A549 (cell line): ENCODE results near the gene HDHD2. TPM values are rescaled to one million over a fixed set of nuclear protein-coding genes. Genes with fewer than 3 reads are reported as not detected.
A peak's percentile ranks its signal among the peaks of the same experiment; 100 is the strongest.

Experiments
- ATAC-seq, 2 experiments: fragments of 200-7000 bp in 1 of 2; fragments of >200 bp in 1 of 2; cut with Nextera tagmentation in 1 of 2; cut with Tn5 transposase in 1 of 2; 3 replicates each; pipeline versions ENCODE4 v1.8.0 to v1.9.1; 2018 to 2020; ENCODE audit warnings: mild to moderate bottlenecking in 1 of 2, moderate library complexity in 1 of 2
- CTCF ChIA-PET: fragments of 300-600 bp; sonication (Branson Sonifier 250); formaldehyde crosslinking; extraction: SDS; loops from one replicate; lab custom pipeline; 2021; ENCODE audit warnings: antibody characterized with exemption, inconsistent platforms; lab: Yijun Ruan, JAX
- POLR2A ChIA-PET: fragments of 350-600 bp; formaldehyde crosslinking; extraction: SDS; loops from one replicate; lab custom pipeline; 2021; ENCODE audit warnings: antibody characterized with exemption, inconsistent platforms; lab: Yijun Ruan, JAX
- DNase-seq, 2 experiments: peaks; one replicate each; pipeline versions ENCODE4 v3.0.0 to v3.0.0-alpha.2; 2011 to 2016; ENCODE audit warnings: low read depth in 1 of 2, low spot score in 1 of 2
- FAIRE-seq: peaks from 2 replicates; lab custom pipeline; 2011; peaks lifted over from hg19 to GRCh38; lab: Jason Lieb, UNC
- H3K27ac ChIP-seq, 2 experiments: fragments of >200 bp; sonication (Bioruptor Twin); formaldehyde crosslinking; 3 replicates each; pipeline ENCODE4 v1.5.1; 2016 to 2017
- H3K4me1 ChIP-seq: fragments of >200 bp; sonication (Bioruptor Twin); formaldehyde crosslinking; 3 replicates; pipeline ENCODE4 v1.6.1; 2016
- H3K4me2 ChIP-seq: fragments of >200 bp; sonication (Bioruptor Twin); formaldehyde crosslinking; 3 replicates; pipeline ENCODE4 v1.6.1; 2016
- H3K4me3 ChIP-seq: fragments of >200 bp; sonication (Bioruptor Twin); formaldehyde crosslinking; 3 replicates; pipeline ENCODE4 v1.5.1; 2016
- H3K9me3 ChIP-seq: fragments of >200 bp; sonication (Bioruptor Twin); formaldehyde crosslinking; 3 replicates; pipeline ENCODE4 v1.6.1; 2016
- BHLHE40 ChIP-seq: IDR thresholded peaks from 2 replicates; pipeline ENCODE4 v1.6.1; 2012; ENCODE audit warnings: low read depth, low read length, inconsistent platforms
- CBX2 ChIP-seq: fragments of 200-600 bp; sonication (generic); IDR thresholded peaks from 2 replicates; pipeline ENCODE4 v1.6.1; 2016; ENCODE audit warnings: low read depth, mild to moderate bottlenecking, borderline replicate concordance
- CBX8 ChIP-seq: fragments of 200-600 bp; sonication (generic); IDR thresholded peaks from 2 replicates; pipeline ENCODE4 v1.6.1; 2016
- CEBPB ChIP-seq, 2 experiments: fragments of >200 bp in 1 of 2; sonication (Bioruptor Twin) in 1 of 2; formaldehyde crosslinking in 1 of 2; IDR thresholded peaks; 2 replicates each; pipeline ENCODE4 v1.6.1; 2012 to 2016
- E2F6 ChIP-seq: IDR thresholded peaks from 2 replicates; pipeline ENCODE4 v1.6.1; 2012; ENCODE audit warnings: low read depth, borderline replicate concordance
- EHF ChIP-seq: fragments of 250-450 bp; sonication (Bioruptor Pico); IDR thresholded peaks from 2 replicates; pipeline ENCODE4 v1.5.0; 2020; ENCODE audit warnings: mild to moderate bottlenecking
- EHMT2 ChIP-seq: fragments of 200-600 bp; sonication (generic); IDR thresholded peaks from 2 replicates; pipeline ENCODE4 v1.6.1; 2016; ENCODE audit warnings: antibody characterized with exemption, low read depth, mild to moderate bottlenecking, moderate library complexity
- EP300 ChIP-seq, 2 experiments: fragments of >200 bp; sonication (Bioruptor Twin); formaldehyde crosslinking; IDR thresholded peaks; 2 replicates in 1 of 2; 3 replicates in 1 of 2; pipeline ENCODE4 v1.6.1; 2016 to 2017
- ESRRA ChIP-seq: fragments of 150-350 bp; IDR thresholded peaks from 2 replicates; pipeline ENCODE4 v1.6.1; 2014; ENCODE audit warnings: mild to moderate bottlenecking, low read length, borderline replicate concordance
- FOSL2 ChIP-seq, 2 experiments: fragments of 450-650 bp in 1 of 2; fragments of >200 bp in 1 of 2; sonication (Bioruptor Twin) in 1 of 2; formaldehyde crosslinking; IDR thresholded peaks; 2 replicates each; pipeline versions ENCODE4 v1.5.0 to v1.6.1; 2016 to 2020; ENCODE audit warnings: mild to moderate bottlenecking in 1 of 2, moderate library complexity in 1 of 2
- GATA3 ChIP-seq: IDR thresholded peaks from 2 replicates; pipeline ENCODE4 v1.6.1; 2012; ENCODE audit warnings: borderline replicate concordance
- HMGXB4 ChIP-seq: fragments of 250-450 bp; sonication (Bioruptor Pico); IDR thresholded peaks from 2 replicates; pipeline ENCODE4 v1.5.0; 2021; ENCODE audit warnings: mild to moderate bottlenecking, moderate library complexity, borderline replicate concordance
- JUN ChIP-seq, 2 experiments: fragments of >200 bp; sonication (Bioruptor Twin); formaldehyde crosslinking; IDR thresholded peaks; 2 replicates in 1 of 2; 3 replicates in 1 of 2; pipeline ENCODE4 v1.6.1; 2016 to 2017
- MAX ChIP-seq: IDR thresholded peaks from 2 replicates; pipeline ENCODE4 v1.6.1; 2012
- PHF8 ChIP-seq: fragments of 200-600 bp; sonication (generic); IDR thresholded peaks from 2 replicates; pipeline ENCODE4 v1.6.1; 2016; ENCODE audit warnings: low read depth, mild to moderate bottlenecking, antibody characterized with exemption, moderate library complexity, borderline replicate concordance
- POLR2A ChIP-seq: IDR thresholded peaks from 2 replicates; pipeline ENCODE4 v1.6.1; 2012; ENCODE audit warnings: mild to moderate bottlenecking, low read length
- POLR2AphosphoS2 ChIP-seq: conservative IDR thresholded peaks from 2 replicates; pipeline ENCODE4 v1.6.1; 2012; ENCODE audit warnings: low read length, improper control_type of control experiment, inconsistent platforms
- RCOR1 ChIP-seq: fragments of 150-350 bp; IDR thresholded peaks from 2 replicates; pipeline ENCODE4 v1.6.1; 2014; ENCODE audit warnings: antibody characterized with exemption, low read length, low read depth
- SREBF2 ChIP-seq: fragments of 450-650 bp; IDR thresholded peaks from 2 replicates; pipeline ENCODE4 v1.6.1; 2014; ENCODE audit warnings: mild to moderate bottlenecking, moderate library complexity
- TP53 ChIP-seq: fragments of 250-450 bp; sonication (Bioruptor Pico); IDR thresholded peaks from 2 replicates; pipeline ENCODE4 v1.5.0; 2021; ENCODE audit warnings: mild to moderate bottlenecking, moderate library complexity
- WGBS: methylation state at CpG from one replicate; pipeline ENCODE4 v1.1.6; 2017; ENCODE audit errors: missing lambda C conversion rate; 5-methylcytosine and 5-hydroxymethylcytosine counted together
- polyA plus RNA-seq, 4 experiments: library from polyadenylated mRNA; depleted of rRNA in 3 of 4; stranded (reverse); fragments of >200 nt; fragmentation: RNase III in 1 of 4; extraction: RNeasy Plus Mini Kit Qiagen cat#74134 plus additional on column Dnase treatment in 1 of 4; gene quantifications; 2 replicates in 3 of 4; 3 replicates in 1 of 4; pipeline ENCODE4 v1.2.3, GENCODE V29; 2011 to 2017

HDHD2 gene
- polyA plus RNA-seq, 2 of the 4 experiments (the other 2 are of a cell fraction) = 12.0 to 16.1 TPM

GRCh38 chr18:47175898-47176575 lies 25.7 kb upstream of the HDHD2 start, which contains the start of gene IER3IP1:
TSS of gene IER3IP1 (minus strand) at chr18:47176364. CDS start at chr18:47176277, 87 bp downstream.
- POLR2A ChIA-PET = no interaction called here
- peak; percentile 86 for TF ChIP-seq PHF8
- no peak for TF ChIP-seq GATA3
- no peak for TF ChIP-seq RCOR1
- TF ChIP-seq JUN (IDR thresholded peaks at IDR 0.05) = peak in 1 of 2 experiments; percentile 52; a peak in 1 of 5 replicates
- peak; percentile 73; the same call in 1 of the 2 replicates for TF ChIP-seq E2F6
- TF ChIP-seq MAX = peak; percentile 74
- TF ChIP-seq POLR2A = peak; percentile 62
- no peak for TF ChIP-seq CBX2
- 0 out of 2 replicates have a peak, but pooled peaks have one; percentile 18 for TF ChIP-seq HMGXB4 (CRISPR knock-in tag)
- Histone ChIP-seq H3K4me3 (peak within 1 kb of the TSS; percentile 87), H3K4me2 (peak within 1 kb of the TSS; percentile 91), H3K4me1 (peaks cover 10% of the 10 kb centered on the region), H3K9me3 (no peaks in the 10 kb centered on the region), H3K27ac (peak within 1 kb of the TSS; percentile 91 to 98)
- ATAC-seq (peak; percentile 95 to 96), FAIRE-seq (no peak), DNase-seq (peak; percentile 69 to 92)
- WGBS = 2% methylated on average over 21 of the region's 48 CpGs
- CTCF ChIA-PET = no interaction called here

GRCh38 chr18:47175283-47175897 lies 25.1 kb upstream of the HDHD2 start:
- no peak for DNase-seq

GRCh38 chr18:47174545-47175116 lies 24.3 kb upstream of the HDHD2 start:
- ChIA-PET POLR2A (interaction anchor here (2.0 kb wide), 1 partner anchor 24 kb away, joined by 7 read pairs; the partner anchor contains the start of gene HDHD2), CTCF (interaction anchor here (1.6 kb wide), 1 partner anchor 31 kb away, joined by 4 read pairs; no protein-coding TSS in a partner anchor)
- Histone ChIP-seq H3K9me3 (no peaks in the 10 kb centered on the region), H3K4me2 (peak overlapping the region; percentile 91), H3K4me1 (peaks cover 10% of the 10 kb centered on the region), H3K27ac (peak overlapping the region in 1 of 2 experiments; percentile 98; a peak in 4 of 6 replicates), H3K4me3 (peak overlapping the region; percentile 87)
- FAIRE-seq = no peak
- 65% methylated on average over 13 of the region's 13 CpGs for WGBS
- ATAC-seq = no peak
- peak in 1 of 2 experiments; percentile 10 for DNase-seq
- TF ChIP-seq EHMT2 (no peak), BHLHE40 (no peak), TP53 (CRISPR knock-in tag) (no peak), EHF (CRISPR knock-in tag) (no peak), FOSL2 (IDR thresholded peaks at IDR 0.05) (no peak), FOSL2 (CRISPR knock-in tag; IDR thresholded peaks at IDR 0.05) (no peak), CBX8 (no peak), POLR2AphosphoS2 (no peak)

More at GRCh38 chr18:47175283-47175897, 25.1 kb upstream of the HDHD2 start:
- Histone ChIP-seq H3K4me1 (peaks cover 10% of the 10 kb centered on the region), H3K4me2 (peak overlapping the region; percentile 91), H3K4me3 (peak overlapping the region; percentile 87), H3K9me3 (no peaks in the 10 kb centered on the region), H3K27ac (peak overlapping the region; percentile 91 to 98)
- 0% methylated on average over 16 of the region's 24 CpGs for WGBS
- ChIA-PET CTCF (interaction anchor here (1.6 kb wide), 1 partner anchor 30 kb away, joined by 4 read pairs; no protein-coding TSS in a partner anchor), POLR2A (interaction anchor here (2.0 kb wide), 1 partner anchor 25 kb away, joined by 7 read pairs; the partner anchor contains the start of gene HDHD2)
- peak; percentile 10 to 66; a peak in 3 of 6 replicates for ATAC-seq
- no peak for FAIRE-seq
- TF ChIP-seq EHF (CRISPR knock-in tag) (no peak), ESRRA (no peak), CEBPB (IDR thresholded peaks at IDR 0.05) (peak in 1 of 2 experiments; percentile 31; a peak in 1 of 4 replicates), SREBF2 (no peak), EP300 (IDR thresholded peaks at IDR 0.05) (no peak), JUN (IDR thresholded peaks at IDR 0.05) (no peak)
